NT2/D1 (cell line): ENCODE data around the gene PIK3C2A.

ENCODE experiments used
- SUZ12 ChIP-seq: IDR thresholded peaks from 2 replicates; pipeline ENCODE4 v1.6.1; 2011; ENCODE audit not compliant: insufficient read length, insufficient read depth; ENCODE audit errors: extremely low read depth
- YY1 ChIP-seq: IDR thresholded peaks from 2 replicates; pipeline ENCODE4 v1.6.1; 2011; ENCODE audit not compliant: insufficient read length, insufficient read depth
- ZNF274 ChIP-seq: IDR thresholded peaks from 2 replicates; pipeline ENCODE4 v1.6.1; 2011; ENCODE audit warnings: mild to moderate bottlenecking, low read depth, low read length

GRCh38 chr11:17240780-17241179 lies 33.0 kb upstream of the PIK3C2A start:
- TF ChIP-seq ZNF274: no peak
- no peak for TF ChIP-seq SUZ12
- no peak for TF ChIP-seq YY1
